ENCODE measurements around the gene GPC1.

DNA sequence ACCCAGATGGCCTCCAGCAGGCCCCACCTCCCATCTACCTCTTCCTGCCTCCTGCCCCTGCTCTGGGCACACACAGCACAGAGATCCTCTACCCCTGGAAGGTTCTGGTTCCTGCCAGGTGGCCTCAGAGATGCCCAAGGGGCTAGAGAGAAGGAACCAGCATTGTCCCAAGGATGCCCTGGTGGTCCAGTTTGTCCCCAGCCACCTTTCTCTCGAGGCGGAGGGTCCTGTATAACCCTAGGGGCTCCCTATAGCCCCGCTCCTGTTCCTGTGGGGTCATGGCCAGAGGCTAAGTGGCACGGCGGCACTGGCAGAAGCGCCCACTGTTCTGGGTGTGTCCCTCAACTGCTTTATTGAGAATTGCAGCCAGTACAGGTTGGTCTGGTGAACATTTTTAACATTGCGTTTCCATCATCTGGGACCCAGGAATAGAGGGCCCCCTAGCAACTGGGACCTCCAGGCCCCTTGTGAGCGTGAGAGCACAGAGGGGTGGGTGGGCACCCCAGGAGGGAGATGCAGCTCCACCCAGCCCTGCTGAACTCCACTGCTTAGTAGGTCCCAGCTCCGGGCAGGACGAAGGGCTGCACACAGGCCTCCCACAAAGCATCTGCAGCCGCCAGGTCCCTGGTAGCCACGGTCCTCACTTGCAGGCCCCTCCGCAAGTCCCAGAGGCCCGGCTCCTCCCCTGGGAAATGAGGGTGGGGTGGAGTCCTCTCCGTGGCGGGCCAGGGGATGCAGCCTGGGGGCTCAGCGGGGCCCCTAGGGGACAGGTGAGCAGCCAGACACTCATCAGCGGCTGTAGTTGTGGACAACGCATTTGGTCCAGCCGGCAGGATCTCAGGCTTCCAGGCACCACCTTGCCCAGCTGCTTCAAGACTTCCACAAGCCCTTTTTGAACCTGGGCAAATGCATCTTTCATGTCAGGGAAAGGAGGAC, 33.1 kb downstream of the GPC1 start:
- TF ChIP-seq POLR2A (IDR thresholded peaks at IDR 0.05; ENCODE audit: low read length), result no peak
- TF ChIP-seq GATA1 (IDR thresholded peaks at IDR 0.05; ENCODE audit: low read depth, low read length), result no peak

Measured in erythroblast (primary cell).